CD4-positive, alpha-beta T cell treated with Interferon alpha-2 for 1 hour (primary cell): ENCODE data around the gene MCRIP2.

Experiments
- DNase-seq, 2 donors: peaks; one replicate each; pipeline ENCODE4 v3.0.0-alpha.2; 2020 to 2022

MCRIP2 gene

GRCh38 chr16:633336-634050, 8.1 kb upstream of the MCRIP2 start:
- no peak for DNase-seq

- DNase-seq: no peak
Measured at GRCh38 chr16:634051-634670, 7.5 kb upstream of the MCRIP2 start.

GRCh38 chr16:634996-635395, 6.6 kb upstream of the MCRIP2 start:
- DNase-seq: no peak

- no peak for DNase-seq
Measured at GRCh38 chr16:635573-636205, 5.9 kb upstream of the MCRIP2 start.

GRCh38 chr16:636206-637080, 5.2 kb upstream of the MCRIP2 start, which contains the start of gene METTL26:
Gene METTL26, minus strand, starts transcription at chr16:636305. Its CDS starts 15 bp downstream, at chr16:636290.
- peak; percentile 94 to 95 for DNase-seq

GRCh38 chr16:637081-638018, 4.3 kb upstream of the MCRIP2 start:
- peak; percentile 86 to 90 for DNase-seq

GRCh38 chr16:638034-638543, 3.5 kb upstream of the MCRIP2 start:
- DNase-seq: no peak

GRCh38 chr16:638836-639235, 2.8 kb upstream of the MCRIP2 start:
- no peak for DNase-seq

GRCh38 chr16:640614-641013, 1.0 kb upstream of the MCRIP2 start:
- no peak for DNase-seq

- peak; percentile 39 to 40 for DNase-seq
Measured at GRCh38 chr16:642189-643049, 791 bp downstream of the MCRIP2 start.

- no peak for DNase-seq
Measured at GRCh38 chr16:643050-643368, 1.4 kb downstream of the MCRIP2 start.

GRCh38 chr16:644556-644955, 2.9 kb downstream of the MCRIP2 start:
- DNase-seq: no peak

GRCh38 chr16:645852-646678, 4.4 kb downstream of the MCRIP2 start:
- DNase-seq: no peak

GRCh38 chr16:646679-647172, 5.1 kb downstream of the MCRIP2 start:
- no peak for DNase-seq

GRCh38 chr16:647173-647902, 5.7 kb downstream of the MCRIP2 start:
- no peak for DNase-seq

GRCh38 chr16:648071-648780, 6.6 kb downstream of the MCRIP2 start:
- peak in 1 of 2 donors; percentile 40 for DNase-seq

- DNase-seq: peak; percentile 86 to 91
Measured at GRCh38 chr16:648781-649589, 7.4 kb downstream of the MCRIP2 start, which contains the start of gene WDR90. Gene WDR90, plus strand, starts transcription at chr16:649365. Its CDS starts 52 bp downstream, at chr16:649417.
